H1 (cell line): Measurements from ENCODE around the gene QRICH1. TPM values are rescaled to one million over a fixed set of nuclear protein-coding genes. Genes with fewer than 3 reads are reported as not detected.

Source experiments
- E2F6 ChIP-seq: IDR thresholded peaks from 2 replicates; pipeline ENCODE4 v1.6.1; 2012; ENCODE audit warnings: inconsistent platforms
- HDAC2 ChIP-seq, 2 experiments: fragments of 300-600 bp in 1 of 2; sonication (generic) in 1 of 2; IDR thresholded peaks; 2 replicates each; pipeline ENCODE4 v1.6.1; 2011 to 2012; ENCODE audit warnings: low read depth in 2 of 2, low read length in 2 of 2, mild to moderate bottlenecking in 2 of 2, moderate library complexity in 2 of 2, borderline replicate concordance in 1 of 2, inconsistent platforms in 1 of 2
- HDAC6 ChIP-seq: IDR thresholded peaks from one replicate; pipeline ENCODE4 v1.7.1; 2012; ENCODE audit warnings: low read depth, mild to moderate bottlenecking, inconsistent platforms, low read length, moderate library complexity
- RBBP5 ChIP-seq: IDR thresholded peaks from 2 replicates; pipeline ENCODE4 v1.7.1; 2012; ENCODE audit warnings: low read depth, mild to moderate bottlenecking, inconsistent platforms, low read length, moderate library complexity, borderline replicate concordance
- RXRA ChIP-seq: IDR thresholded peaks from 2 replicates; pipeline ENCODE4 v1.6.1; 2011; ENCODE audit warnings: low read depth, mild to moderate bottlenecking, low read length, moderate library complexity; ENCODE audit not compliant: insufficient read depth
- SIN3A ChIP-seq, 2 experiments: IDR thresholded peaks in 1 of 2; conservative IDR thresholded peaks in 1 of 2; 2 replicates each; pipeline ENCODE4 v1.6.1; 2011 to 2012; ENCODE audit warnings: low read length in 2 of 2, improper control_type of control experiment in 1 of 2, low read depth in 1 of 2, mild to moderate bottlenecking in 1 of 2
- TBP ChIP-seq: IDR thresholded peaks from 2 replicates; pipeline ENCODE4 v1.6.1; 2011; ENCODE audit warnings: low read depth, low read length, improper control_type of control experiment
- TCF12 ChIP-seq: IDR thresholded peaks from 2 replicates; pipeline ENCODE4 v1.6.1; 2011; ENCODE audit warnings: low read depth, mild to moderate bottlenecking, low read length
- TEAD4 ChIP-seq: IDR thresholded peaks from 2 replicates; pipeline ENCODE4 v1.6.1; 2012; ENCODE audit warnings: low read depth, low read length, inconsistent platforms, mixed read lengths
- YY1 ChIP-seq: IDR thresholded peaks from 2 replicates; pipeline ENCODE4 v1.6.1; 2011; ENCODE audit warnings: low read depth, mild to moderate bottlenecking, low read length
- polyA plus RNA-seq, 7 experiments: library from polyadenylated mRNA; depleted of rRNA in 3 of 7; stranded (reverse) in 5 of 7; unstranded in 2 of 7; fragments of >200 nt in 5 of 7; fragments of 200-250 nt in 2 of 7; gene quantifications; 1 replicate in 5 of 7; 2 replicates in 1 of 7; 4 replicates in 1 of 7; pipeline versions ENCODE4 v1.2.1 to v1.2.3, GENCODE V29; 2011 to 2013; ENCODE audit warnings: missing spikeins in 2 of 7, mixed read lengths in 2 of 7
- total RNA-seq: library from RNA; stranded (reverse); fragmentation: NEBNext Ultra II Directional; extraction: Animal tissue kit (Norgen Biotek cat#: 25700); gene quantifications from 2 replicates; pipeline ENCODE4 v1.2.1, GENCODE V29; 2021

The QRICH1 gene
- total and polyA plus RNA-seq, 2 of the 8 experiments (the other 6 are each of a cell fraction or from before 2014, with no cell fraction given), result 128 to 142 TPM

- TF ChIP-seq TCF12 (no peak), HDAC6 (no peak), SIN3A (conservative IDR thresholded peaks at IDR 0.05 in 1 of 2, IDR thresholded peaks at IDR 0.05 in 1 of 2; ENCODE audit: low read depth in 1 of 2, low read length in 2 of 2) (no peak), E2F6 (no peak), YY1 (no peak), TEAD4 (no peak), RXRA (no peak), TBP (no peak), HDAC2 (IDR thresholded peaks at IDR 0.05; ENCODE audit: borderline replicate concordance in 1 of 2, low read depth in 2 of 2, low read length in 2 of 2) (no peak), RBBP5 (no peak)
These were observed 38.2 kb upstream of the QRICH1 start (continued) for GRCh38 chr3:49132073-49132436.
